Body of pancreas (tissue), 2 donors: ENCODE results near the gene HDHD3. TPM values are rescaled to one million over a fixed set of nuclear protein-coding genes. Genes with fewer than 3 reads are reported as not detected.

ENCODE experiments used
- total RNA-seq, 2 donors: library from RNA; depleted of rRNA; stranded (reverse); fragments of >200 nt; gene quantifications; one replicate each; pipeline ENCODE4 v1.1.0, GENCODE V29; 2016

HDHD3 gene
- total RNA-seq, 2 donors from 2014 or later, result 38.9 to 51.9 TPM

Other genes starting within 250 kb of the HDHD3 start
- 10 to 100 TPM; 16.3 to 23.7 TPM for gene SLC31A2, start 226.0 kb downstream of the HDHD3 start, total RNA-seq
- gene FKBP15, start 155.7 kb downstream of the HDHD3 start, total RNA-seq, result 10 to 100 TPM; 15.8 to 21.3 TPM
- 1 to 10 TPM; 6.7 to 7.9 TPM for gene SLC31A1, start 155.4 kb downstream of the HDHD3 start, total RNA-seq
- 10 to 100 TPM; 21.3 to 27.0 TPM for gene CDC26, start 101.4 kb downstream of the HDHD3 start, total RNA-seq
- 10 to 100 TPM in 1 of 2 donors, 1 to 10 TPM in 1; 5.6 to 10.1 TPM for gene PRPF4, start 101.3 kb downstream of the HDHD3 start, total RNA-seq
- gene RNF183, start 73.6 kb downstream of the HDHD3 start, total RNA-seq, result not detected
- 1 to 10 TPM; 1.0 to 2.3 TPM for gene WDR31, start 36.7 kb downstream of the HDHD3 start, total RNA-seq
- 10 to 100 TPM; 27.0 to 47.0 TPM for gene BSPRY, start 27.4 kb downstream of the HDHD3 start, total RNA-seq
- gene ALAD, start 24.3 kb upstream of the HDHD3 start, total RNA-seq, result 10 to 100 TPM; 42.5 to 44.1 TPM
- 10 to 100 TPM; 13.8 to 17.6 TPM for gene POLE3, start 33.7 kb upstream of the HDHD3 start, total RNA-seq
- 1 to 10 TPM in 1 of 2 donors, not detected in 1; 1.6 TPM for gene C9orf43, start 33.8 kb upstream of the HDHD3 start, total RNA-seq
- 10 to 100 TPM; 25.7 to 96.9 TPM for gene RGS3, start 86.7 kb upstream of the HDHD3 start, total RNA-seq